PC-9 (cell line): ENCODE data around the gene BFSP2.
"Not testable (repeated sequence)": the region's sequence is repeated elsewhere in the genome, so short reads cannot be mapped to it uniquely, and the experiment has no call there.

Experiments
- CTCF ChIP-seq: fragments of 200-600 bp; sonication (generic); conservative IDR thresholded peaks from 2 replicates; pipeline ENCODE4 v1.6.1; 2017; ENCODE audit warnings: mixed run types, antibody characterized with exemption, mild to moderate bottlenecking, moderate library complexity
- EZH2 ChIP-seq: fragments of 200-600 bp; sonication (generic); IDR thresholded peaks from 2 replicates; pipeline ENCODE4 v1.8.0; 2017; ENCODE audit warnings: antibody characterized with exemption, low read depth

DNA sequence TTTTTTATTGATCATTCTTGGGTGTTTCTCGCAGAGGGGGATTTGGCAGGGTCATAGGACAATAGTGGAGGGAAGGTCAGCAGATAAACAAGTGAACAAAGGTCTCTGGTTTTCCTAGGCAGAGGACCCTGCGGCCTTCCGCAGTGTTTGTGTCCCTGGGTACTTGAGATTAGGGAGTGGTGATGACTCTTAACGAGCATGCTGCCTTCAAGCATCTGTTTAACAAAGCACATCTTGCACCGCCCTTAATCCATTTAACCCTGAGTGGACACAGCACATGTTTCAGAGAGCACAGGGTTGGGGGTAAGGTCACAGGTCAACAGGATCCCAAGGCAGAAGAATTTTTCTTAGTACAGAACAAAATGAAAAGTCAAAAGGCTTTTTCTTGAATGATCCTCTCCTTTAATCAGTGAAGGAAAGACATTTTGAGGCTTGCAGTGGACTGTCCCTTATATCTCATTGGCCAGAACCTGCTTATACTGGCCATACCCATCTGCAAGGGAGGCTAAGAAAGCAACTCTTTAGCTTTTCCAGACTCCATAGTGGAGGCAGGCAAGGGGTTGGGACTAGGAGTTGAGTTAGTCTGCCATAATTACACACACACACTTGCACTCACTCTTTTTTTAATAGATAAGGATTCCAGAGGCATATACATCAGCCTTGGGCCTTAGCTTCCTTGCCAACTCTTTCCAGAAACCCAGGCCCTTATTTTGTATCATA is 73.8 kb downstream of the BFSP2 start:
- not testable (repeated sequence) for TF ChIP-seq CTCF, EZH2
